Measurements from ENCODE around the gene GNAO1. TPM values are rescaled to one million over a fixed set of nuclear protein-coding genes. Genes with fewer than 3 reads are reported as not detected.

The GNAO1 gene
- polyA plus RNA-seq, 1 experiment: 10.8 TPM

- POLR2A ChIA-PET: no interaction called here
These were observed 165.3 kb downstream of the GNAO1 start for GRCh38 chr16:56356276-56357240.

GRCh38 chr16:56357241-56357764, 166.0 kb downstream of the GNAO1 start:
- DNase-seq (ENCODE audit: low read depth): no peak
- Histone ChIP-seq H3K36me3 (ENCODE audit: control insufficient read depth, insufficient read depth, low read length) (peaks cover 7% of the 10 kb centered on the region), H3K4me3 (ENCODE audit: low read depth, low read length) (peak overlapping the region; percentile 34), H3K27me3 (ENCODE audit: control insufficient read depth, insufficient read depth, low read length) (no peaks in the 10 kb centered on the region)
- ChIA-PET CTCF (interaction anchor here (1.5 to 2.1 kb wide), 3 partner anchors 10 to 31 kb away, joined by 5 to 32 read pairs (median 7); no protein-coding TSS in a partner anchor), POLR2A (no interaction called here)
- TF ChIP-seq CTCF (IDR thresholded peaks at IDR 0.05; ENCODE audit: insufficient read depth, low read depth, low read length): no peak

More at GRCh38 chr16:56356276-56357240, 165.3 kb downstream of the GNAO1 start:
- TF ChIP-seq CTCF (IDR thresholded peaks at IDR 0.05; ENCODE audit: insufficient read depth, low read depth, low read length): peak; percentile 96
- DNase-seq (ENCODE audit: low read depth): no peak
- H3K27me3 ChIP-seq (ENCODE audit: control insufficient read depth, insufficient read depth, low read length): no peaks in the 10 kb centered on the region
- CTCF ChIA-PET: interaction anchor here (0.6 to 2.1 kb wide), 15 partner anchors 10 to 412 kb away, joined by 3 to 32 read pairs (median 7); no protein-coding TSS in a partner anchor
- peak overlapping the region; percentile 34 for H3K4me3 ChIP-seq (ENCODE audit: low read depth, low read length)
- peaks cover 3% of the 10 kb centered on the region for H3K36me3 ChIP-seq (ENCODE audit: control insufficient read depth, insufficient read depth, low read length)

GRCh38 chr16:56357765-56358322, 166.6 kb downstream of the GNAO1 start:
- no peak for TF ChIP-seq CTCF (IDR thresholded peaks at IDR 0.05; ENCODE audit: insufficient read depth, low read depth, low read length)
- Histone ChIP-seq H3K27me3 (ENCODE audit: control insufficient read depth, insufficient read depth, low read length) (no peaks in the 10 kb centered on the region), H3K36me3 (ENCODE audit: control insufficient read depth, insufficient read depth, low read length) (peaks cover 11% of the 10 kb centered on the region), H3K4me3 (ENCODE audit: low read depth, low read length) (no peak overlapping the region)
- no peak for DNase-seq (ENCODE audit: low read depth)
- ChIA-PET POLR2A (no interaction called here), CTCF (interaction anchor here (1.5 to 2.1 kb wide), 2 partner anchors 9 to 17 kb away, joined by 5 to 32 read pairs; no protein-coding TSS in a partner anchor)

GRCh38 chr16:56360117-56361008, 169.1 kb downstream of the GNAO1 start:
- CTCF ChIA-PET: no interaction called here
- no peak for TF ChIP-seq CTCF (IDR thresholded peaks at IDR 0.05; ENCODE audit: insufficient read depth, low read depth, low read length)
- Histone ChIP-seq H3K36me3 (ENCODE audit: control insufficient read depth, insufficient read depth, low read length) (peaks cover 24% of the 10 kb centered on the region), H3K4me3 (ENCODE audit: low read depth, low read length) (no peak overlapping the region), H3K27me3 (ENCODE audit: control insufficient read depth, insufficient read depth, low read length) (no peaks in the 10 kb centered on the region)
- POLR2A ChIA-PET: no interaction called here
- DNase-seq (ENCODE audit: low read depth): no peak

All from BJ (cell line).